HFF-Myc (cell line): ENCODE measurements around the gene PLCB3.

Source experiments
- DNase-seq: peaks from one replicate; pipeline ENCODE4 v3.0.0-alpha.2; 2011; ENCODE audit warnings: low read depth; ENCODE audit errors: extremely low read depth
- H3K4me3 ChIP-seq: replicated peaks from 2 replicates; pipeline ENCODE4 v1.5.1; 2011; ENCODE audit warnings: low read depth, mild to moderate bottlenecking, control low read depth, low read length
- TF ChIP-seq, protein P1 (sequence below): IDR thresholded peaks from 2 replicates; pipeline ENCODE4 v1.5.1; 2012; ENCODE audit warnings: mild to moderate bottlenecking, low read depth, low read length, control low read depth; ENCODE audit errors: missing control alignments

PLCB3 gene

DNA sequence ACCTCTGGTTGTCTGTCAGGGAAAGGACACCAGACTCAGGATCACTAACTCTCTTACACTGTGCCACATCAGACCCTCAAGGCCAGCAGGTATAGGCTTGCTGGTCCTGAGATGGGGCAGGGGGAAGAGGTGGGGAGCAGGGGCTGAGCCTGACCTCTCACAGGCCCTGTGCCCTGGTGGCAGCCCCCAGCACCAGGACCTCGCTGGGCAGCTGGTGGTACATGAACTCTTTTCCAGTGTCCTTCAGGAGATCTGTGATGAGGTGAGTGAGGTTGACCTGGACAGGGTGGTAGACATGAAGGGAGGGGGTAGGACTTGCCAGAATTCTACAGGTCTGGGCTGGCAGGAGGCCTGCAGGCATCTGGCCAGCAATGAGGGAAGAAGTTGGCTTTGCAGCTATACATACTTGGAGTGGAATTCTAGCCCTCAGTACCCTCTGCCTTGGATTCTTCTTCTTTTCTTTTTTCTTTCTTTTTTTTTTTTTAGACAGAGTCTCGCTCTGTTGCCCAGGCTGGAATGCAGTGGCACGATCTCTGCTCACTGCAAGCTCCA is 23.8 kb upstream of the PLCB3 start:
- TF ChIP-seq, protein P1, sequence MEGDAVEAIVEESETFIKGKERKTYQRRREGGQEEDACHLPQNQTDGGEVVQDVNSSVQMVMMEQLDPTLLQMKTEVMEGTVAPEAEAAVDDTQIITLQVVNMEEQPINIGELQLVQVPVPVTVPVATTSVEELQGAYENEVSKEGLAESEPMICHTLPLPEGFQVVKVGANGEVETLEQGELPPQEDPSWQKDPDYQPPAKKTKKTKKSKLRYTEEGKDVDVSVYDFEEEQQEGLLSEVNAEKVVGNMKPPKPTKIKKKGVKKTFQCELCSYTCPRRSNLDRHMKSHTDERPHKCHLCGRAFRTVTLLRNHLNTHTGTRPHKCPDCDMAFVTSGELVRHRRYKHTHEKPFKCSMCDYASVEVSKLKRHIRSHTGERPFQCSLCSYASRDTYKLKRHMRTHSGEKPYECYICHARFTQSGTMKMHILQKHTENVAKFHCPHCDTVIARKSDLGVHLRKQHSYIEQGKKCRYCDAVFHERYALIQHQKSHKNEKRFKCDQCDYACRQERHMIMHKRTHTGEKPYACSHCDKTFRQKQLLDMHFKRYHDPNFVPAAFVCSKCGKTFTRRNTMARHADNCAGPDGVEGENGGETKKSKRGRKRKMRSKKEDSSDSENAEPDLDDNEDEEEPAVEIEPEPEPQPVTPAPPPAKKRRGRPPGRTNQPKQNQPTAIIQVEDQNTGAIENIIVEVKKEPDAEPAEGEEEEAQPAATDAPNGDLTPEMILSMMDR: no peak
- DNase-seq: no peak
- peak overlapping the region; percentile 84 for H3K4me3 ChIP-seq

DNA sequence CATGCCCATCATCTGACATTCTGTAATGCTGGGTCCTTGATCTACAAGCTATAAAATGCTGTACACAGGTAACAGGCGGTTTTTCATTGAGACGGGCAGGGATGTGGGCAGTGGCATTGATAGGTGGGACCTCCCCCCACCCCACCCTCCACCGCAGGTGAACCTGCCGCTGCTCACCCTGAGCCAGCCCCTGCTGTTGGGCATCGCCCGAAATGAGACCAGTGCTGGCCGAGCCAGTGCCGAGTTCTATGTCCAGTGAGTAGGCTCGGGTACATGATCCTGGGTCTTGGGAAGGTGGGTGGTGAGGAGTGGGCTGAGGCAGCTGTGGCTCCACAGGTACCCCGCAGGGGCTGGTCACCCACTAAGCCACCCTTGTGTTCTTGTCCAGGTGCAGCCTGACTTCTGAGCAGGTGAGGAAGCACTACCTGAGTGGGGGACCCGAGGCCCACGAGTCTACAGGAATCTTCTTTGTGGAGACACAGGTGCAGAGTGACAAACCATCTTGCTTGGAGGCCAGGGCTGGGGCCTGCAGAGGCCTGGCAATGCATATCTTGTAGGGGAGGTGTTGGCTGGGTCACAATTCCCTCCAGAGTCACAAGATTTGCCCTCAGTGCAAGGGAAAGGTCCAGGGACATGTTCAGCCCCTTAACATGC is 22.1 kb upstream of the PLCB3 start:
- TF ChIP-seq, protein P1: no peak
- DNase-seq: no peak
- H3K4me3 ChIP-seq: peak overlapping the region; percentile 59; the same call in 1 of the 2 replicates

DNA sequence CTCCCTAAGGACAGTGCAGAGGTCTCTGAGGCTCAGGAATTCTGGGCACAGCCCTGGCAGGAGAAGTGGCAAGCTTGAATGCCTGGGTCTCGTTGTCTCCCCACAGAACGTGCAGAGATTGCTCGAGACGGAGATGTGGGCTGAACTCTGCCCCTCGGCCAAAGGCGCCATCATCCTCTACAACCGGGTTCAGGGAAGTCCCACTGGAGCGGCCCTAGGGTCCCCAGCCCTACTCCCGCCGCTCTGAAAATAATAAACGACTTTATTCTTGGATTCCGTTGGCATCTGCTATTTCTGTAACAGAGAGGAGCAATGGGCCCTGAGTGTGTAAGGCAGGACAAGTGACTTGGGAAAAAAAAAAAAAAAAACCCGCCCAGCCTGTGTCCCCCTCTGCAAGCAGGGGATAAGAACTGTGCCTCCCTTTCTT is 21.6 kb upstream of the PLCB3 start:
- no peak for DNase-seq
- TF ChIP-seq, protein P1: no peak
- H3K4me3 ChIP-seq: peak overlapping the region; percentile 59

DNA sequence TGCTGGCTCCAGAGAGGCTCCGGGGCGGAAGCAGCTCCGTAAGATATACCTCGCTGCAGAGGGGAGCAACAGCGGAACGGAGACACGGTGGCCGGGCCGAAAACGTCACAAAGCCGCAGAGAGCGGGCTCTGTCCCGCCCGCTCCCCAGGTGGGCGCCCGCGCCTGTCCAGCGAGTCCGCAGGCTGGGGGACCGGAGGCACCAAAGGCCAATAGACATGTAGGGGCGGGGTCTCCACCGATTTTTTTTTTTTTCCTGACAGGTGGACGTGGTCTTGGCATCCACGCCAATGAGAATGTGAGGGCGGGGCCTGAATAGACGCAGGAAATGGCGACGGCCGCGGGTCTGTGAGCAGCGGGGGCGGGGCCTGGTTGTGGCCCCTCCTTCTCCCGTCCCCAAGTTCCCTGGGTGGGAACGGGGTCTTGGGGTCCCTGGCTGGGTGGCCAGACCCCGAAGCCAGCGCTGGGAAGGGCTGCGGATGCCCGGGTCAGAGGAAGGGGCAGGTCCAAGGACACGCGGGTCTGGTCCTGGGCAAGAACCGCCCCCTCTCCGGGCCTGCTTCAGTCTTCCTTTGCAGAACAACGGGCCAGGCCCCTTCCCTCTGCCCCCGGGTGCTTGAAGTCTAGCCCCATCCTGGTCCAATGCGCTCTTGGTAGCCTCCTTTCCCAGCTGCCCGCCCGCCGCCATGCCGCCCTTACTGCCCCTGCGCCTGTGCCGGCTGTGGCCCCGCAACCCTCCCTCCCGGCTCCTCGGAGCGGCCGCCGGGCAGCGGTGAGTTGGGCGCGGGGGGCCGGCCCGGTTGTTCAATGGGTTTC is 21.0 kb upstream of the PLCB3 start, which contains the start of gene DNAJC4:
DNAJC4 (plus strand) TSS at position 378 of the 814 bp plus-strand sequence; CDS start at position 685, 307 bp downstream.
- H3K4me3 ChIP-seq: peak within 1 kb of the TSS; percentile 59
- TF ChIP-seq, protein P1: no peak
- DNase-seq: no peak

DNA sequence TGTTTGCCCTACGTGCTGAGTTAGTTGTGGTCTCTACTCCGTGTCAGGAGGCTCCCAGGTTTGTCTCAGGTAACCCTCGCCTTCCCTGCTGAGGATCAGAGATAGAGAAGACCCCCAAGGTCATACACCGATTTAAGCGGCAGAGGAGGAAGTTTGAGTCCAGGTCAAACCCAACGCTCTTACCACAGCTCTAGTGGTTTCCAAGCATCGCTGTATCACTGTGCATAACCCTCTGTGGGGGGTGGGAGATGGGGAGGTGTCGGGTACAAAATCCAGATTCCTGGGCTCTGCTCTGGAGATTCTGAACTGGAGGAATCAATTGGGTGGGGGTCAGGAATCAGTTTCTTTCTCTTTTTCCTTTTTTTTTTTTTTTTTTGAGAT is 20.4 kb upstream of the PLCB3 start:
- TF ChIP-seq, protein P1: no peak
- no peak for DNase-seq

DNA sequence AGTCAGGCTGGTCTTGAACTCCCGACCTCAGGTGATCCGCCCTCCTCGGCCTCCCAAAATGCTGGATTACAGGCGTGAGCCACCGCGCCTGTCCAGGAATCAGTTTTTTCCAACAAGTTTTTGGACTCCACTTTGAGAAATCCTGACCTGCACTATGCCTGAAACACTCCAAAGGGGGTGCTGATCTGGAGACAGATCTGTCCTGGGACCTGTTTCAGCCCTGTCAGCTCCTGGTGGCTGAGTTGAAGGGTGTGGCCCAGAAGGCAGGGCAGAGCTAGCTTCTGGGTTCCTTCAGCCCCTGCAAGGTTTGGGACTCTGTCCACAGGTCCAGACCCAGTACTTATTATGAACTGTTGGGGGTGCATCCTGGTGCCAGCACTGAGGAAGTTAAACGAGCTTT is 19.8 kb upstream of the PLCB3 start:
- no peak overlapping the region for H3K4me3 ChIP-seq
- DNase-seq: no peak
- TF ChIP-seq, protein P1: no peak

More for the DNA sequence above, 20.4 kb upstream of the PLCB3 start:
- H3K4me3 ChIP-seq: peak overlapping the region; percentile 59
